ENCODE measurements around the gene DNAAF5. TPM values are rescaled to one million over a fixed set of nuclear protein-coding genes. Genes with fewer than 3 reads are reported as not detected.

DNAAF5 gene
- total and polyA plus RNA-seq, 9 of the 15 experiments (the other 6 are each of a cell fraction or from before 2014, with no cell fraction given): 3.1 to 69.7 (median 19.1) TPM

DNA sequence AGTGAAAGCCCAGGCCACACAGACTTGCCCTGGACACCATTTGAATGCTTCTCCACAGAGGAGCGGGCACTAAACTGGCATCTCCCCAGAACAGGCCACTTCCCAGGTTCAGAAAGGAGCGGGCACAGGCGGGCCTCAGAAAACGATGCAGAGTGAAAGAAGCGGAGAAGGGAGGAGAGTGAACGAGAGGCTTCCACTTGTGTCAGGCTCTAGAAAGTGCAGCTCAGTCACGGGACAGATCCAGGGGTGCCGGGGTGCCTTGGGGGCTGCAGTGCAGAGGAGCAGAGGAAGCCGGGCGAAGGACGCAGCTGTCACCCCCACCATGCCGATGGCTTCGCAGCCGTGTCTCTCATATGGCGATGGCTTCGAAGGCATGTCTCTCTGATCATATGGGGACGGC is 26.7 kb downstream of the DNAAF5 start (continued):
- TF ChIP-seq, protein P1, sequence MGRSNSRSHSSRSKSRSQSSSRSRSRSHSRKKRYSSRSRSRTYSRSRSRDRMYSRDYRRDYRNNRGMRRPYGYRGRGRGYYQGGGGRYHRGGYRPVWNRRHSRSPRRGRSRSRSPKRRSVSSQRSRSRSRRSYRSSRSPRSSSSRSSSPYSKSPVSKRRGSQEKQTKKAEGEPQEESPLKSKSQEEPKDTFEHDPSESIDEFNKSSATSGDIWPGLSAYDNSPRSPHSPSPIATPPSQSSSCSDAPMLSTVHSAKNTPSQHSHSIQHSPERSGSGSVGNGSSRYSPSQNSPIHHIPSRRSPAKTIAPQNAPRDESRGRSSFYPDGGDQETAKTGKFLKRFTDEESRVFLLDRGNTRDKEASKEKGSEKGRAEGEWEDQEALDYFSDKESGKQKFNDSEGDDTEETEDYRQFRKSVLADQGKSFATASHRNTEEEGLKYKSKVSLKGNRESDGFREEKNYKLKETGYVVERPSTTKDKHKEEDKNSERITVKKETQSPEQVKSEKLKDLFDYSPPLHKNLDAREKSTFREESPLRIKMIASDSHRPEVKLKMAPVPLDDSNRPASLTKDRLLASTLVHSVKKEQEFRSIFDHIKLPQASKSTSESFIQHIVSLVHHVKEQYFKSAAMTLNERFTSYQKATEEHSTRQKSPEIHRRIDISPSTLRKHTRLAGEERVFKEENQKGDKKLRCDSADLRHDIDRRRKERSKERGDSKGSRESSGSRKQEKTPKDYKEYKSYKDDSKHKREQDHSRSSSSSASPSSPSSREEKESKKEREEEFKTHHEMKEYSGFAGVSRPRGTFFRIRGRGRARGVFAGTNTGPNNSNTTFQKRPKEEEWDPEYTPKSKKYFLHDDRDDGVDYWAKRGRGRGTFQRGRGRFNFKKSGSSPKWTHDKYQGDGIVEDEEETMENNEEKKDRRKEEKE (IDR thresholded peaks at IDR 0.05; ENCODE audit: borderline replicate concordance in 1 of 2, control insufficient read depth in 1 of 2, low read depth in 2 of 2, low read length in 1 of 2): no peak
- TF ChIP-seq TRIM28 (IDR thresholded peaks at IDR 0.05) (no peak), ZNF253 (CRISPR knock-in tag; conservative IDR thresholded peaks at IDR 0.05) (no peak)
- TF ChIP-seq, protein P2, sequence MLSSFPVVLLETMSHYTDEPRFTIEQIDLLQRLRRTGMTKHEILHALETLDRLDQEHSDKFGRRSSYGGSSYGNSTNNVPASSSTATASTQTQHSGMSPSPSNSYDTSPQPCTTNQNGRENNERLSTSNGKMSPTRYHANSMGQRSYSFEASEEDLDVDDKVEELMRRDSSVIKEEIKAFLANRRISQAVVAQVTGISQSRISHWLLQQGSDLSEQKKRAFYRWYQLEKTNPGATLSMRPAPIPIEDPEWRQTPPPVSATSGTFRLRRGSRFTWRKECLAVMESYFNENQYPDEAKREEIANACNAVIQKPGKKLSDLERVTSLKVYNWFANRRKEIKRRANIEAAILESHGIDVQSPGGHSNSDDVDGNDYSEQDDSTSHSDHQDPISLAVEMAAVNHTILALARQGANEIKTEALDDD (IDR thresholded peaks at IDR 0.05): no peak

DNA sequence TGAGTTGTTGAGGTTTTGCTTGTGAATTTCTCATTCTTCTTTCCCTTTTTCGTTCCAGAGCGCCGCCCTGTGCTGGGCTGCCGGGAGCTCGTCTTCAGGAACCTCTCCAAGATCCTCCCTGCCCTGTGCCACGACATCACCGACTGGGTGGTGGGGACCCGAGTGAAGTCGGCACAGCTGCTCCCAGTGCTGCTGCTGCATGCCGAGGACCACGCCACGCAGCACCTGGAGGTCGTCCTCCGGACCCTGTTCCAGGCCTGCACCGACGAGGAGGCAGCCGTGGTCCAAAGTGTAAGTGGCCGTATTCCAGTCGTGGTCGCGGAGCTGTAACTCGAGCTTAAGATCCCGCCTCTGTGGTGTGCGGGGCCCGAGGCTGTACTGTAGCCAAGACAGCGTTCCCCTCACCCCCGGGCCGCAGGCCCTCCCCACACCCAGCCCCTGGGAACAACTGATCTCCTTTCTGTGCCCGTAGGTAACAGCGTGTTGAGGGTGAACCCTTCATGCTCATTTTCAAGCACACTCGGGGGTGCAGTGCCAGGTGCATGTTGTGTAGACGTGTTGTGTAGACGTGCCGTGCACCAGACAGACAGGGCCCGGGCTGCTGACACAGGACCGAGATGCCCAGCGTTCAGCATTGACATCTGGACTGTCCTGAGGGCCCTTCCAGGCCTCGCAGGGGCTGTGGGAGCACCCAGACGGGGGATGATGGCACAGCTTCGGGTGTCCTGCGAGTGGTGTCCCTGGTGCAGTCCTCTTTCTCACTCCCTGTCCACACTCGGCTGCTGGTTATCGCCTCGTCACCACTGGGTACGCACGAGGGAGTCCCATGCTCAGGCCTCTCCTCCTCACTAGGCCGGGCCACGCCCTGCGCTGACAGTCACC is 28.3 kb downstream of the DNAAF5 start:
- H3K27ac ChIP-seq (ENCODE audit: extremely low read depth, low read depth, low read length): no peak overlapping the region
- H4K20me1 ChIP-seq (replicated peaks; ENCODE audit: control insufficient read depth, insufficient read depth, low read length): no peaks in the 10 kb centered on the region
- no peak for ATAC-seq
- no peaks in the 10 kb centered on the region for H3K27me3 ChIP-seq (ENCODE audit: control insufficient read depth in 2 of 2, insufficient read depth in 2 of 2, low read length in 2 of 2)
- H3K36me3 ChIP-seq (ENCODE audit: control insufficient read depth, insufficient read depth, low read length): peaks cover 86% of the 10 kb centered on the region; the same call in 2 of the 3 replicates
- in situ Hi-C loops (cut with MboI): no loop called here
- peaks cover 9% of the 10 kb centered on the region; the same call in 2 of the 3 replicates for H3K79me2 ChIP-seq (ENCODE audit: control insufficient read depth, insufficient read depth, low read length)
- no peak overlapping the region for H2AFZ ChIP-seq (ENCODE audit: low read depth, low read length)
- DNase-seq (ENCODE audit: extremely low read depth in 1 of 4, low spot score in 3 of 4): no peak
- WGBS (ENCODE audit: insufficient coverage, low coverage, missing lambda C conversion rate): 97% methylated on average over 24 of the region's 49 CpGs
- no peak overlapping the region for H3K4me2 ChIP-seq (ENCODE audit: insufficient read depth, low read length)
- BruUV-seq (replicated peaks): no TSS peak
- TF ChIP-seq CHD4 (IDR thresholded peaks at IDR 0.05; ENCODE audit: insufficient read depth, insufficient replicate concordance, low read depth, low read length, poor library complexity, severe bottlenecking) (no peak), RFX5 (IDR thresholded peaks at IDR 0.05; ENCODE audit: low read depth, low read length) (no peak), ZNF23 (CRISPR knock-in tag; IDR thresholded peaks at IDR 0.05) (no peak), ESRRA (IDR thresholded peaks at IDR 0.05; ENCODE audit: borderline replicate concordance, low read depth) (no peak), NR2F6 (CRISPR knock-in tag; IDR thresholded peaks at IDR 0.05) (no peak)
- TF ChIP-seq, protein P3, sequence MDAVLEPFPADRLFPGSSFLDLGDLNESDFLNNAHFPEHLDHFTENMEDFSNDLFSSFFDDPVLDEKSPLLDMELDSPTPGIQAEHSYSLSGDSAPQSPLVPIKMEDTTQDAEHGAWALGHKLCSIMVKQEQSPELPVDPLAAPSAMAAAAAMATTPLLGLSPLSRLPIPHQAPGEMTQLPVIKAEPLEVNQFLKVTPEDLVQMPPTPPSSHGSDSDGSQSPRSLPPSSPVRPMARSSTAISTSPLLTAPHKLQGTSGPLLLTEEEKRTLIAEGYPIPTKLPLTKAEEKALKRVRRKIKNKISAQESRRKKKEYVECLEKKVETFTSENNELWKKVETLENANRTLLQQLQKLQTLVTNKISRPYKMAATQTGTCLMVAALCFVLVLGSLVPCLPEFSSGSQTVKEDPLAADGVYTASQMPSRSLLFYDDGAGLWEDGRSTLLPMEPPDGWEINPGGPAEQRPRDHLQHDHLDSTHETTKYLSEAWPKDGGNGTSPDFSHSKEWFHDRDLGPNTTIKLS (IDR thresholded peaks at IDR 0.05; ENCODE audit: borderline replicate concordance, low read depth): no peak
- TF ChIP-seq, protein P4, sequence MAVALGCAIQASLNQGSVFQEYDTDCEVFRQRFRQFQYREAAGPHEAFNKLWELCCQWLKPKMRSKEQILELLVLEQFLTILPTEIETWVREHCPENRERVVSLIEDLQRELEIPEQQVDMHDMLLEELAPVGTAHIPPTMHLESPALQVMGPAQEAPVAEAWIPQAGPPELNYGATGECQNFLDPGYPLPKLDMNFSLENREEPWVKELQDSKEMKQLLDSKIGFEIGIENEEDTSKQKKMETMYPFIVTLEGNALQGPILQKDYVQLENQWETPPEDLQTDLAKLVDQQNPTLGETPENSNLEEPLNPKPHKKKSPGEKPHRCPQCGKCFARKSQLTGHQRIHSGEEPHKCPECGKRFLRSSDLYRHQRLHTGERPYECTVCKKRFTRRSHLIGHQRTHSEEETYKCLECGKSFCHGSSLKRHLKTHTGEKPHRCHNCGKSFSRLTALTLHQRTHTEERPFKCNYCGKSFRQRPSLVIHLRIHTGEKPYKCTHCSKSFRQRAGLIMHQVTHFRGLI (CRISPR knock-in tag; IDR thresholded peaks at IDR 0.05): no peak
- FAIRE-seq: no peak
- H3K4me3 ChIP-seq: no peak overlapping the region
- 0 out of 2 replicates have a peak, but pooled peaks cover 3% of the 10 kb centered on the region for H3K9me3 ChIP-seq (replicated peaks; ENCODE audit: control insufficient read depth, insufficient read depth, low read depth, low read length)
- POLR2A ChIA-PET: no interaction called here
- H3K9me1 ChIP-seq (ENCODE audit: control insufficient read depth, insufficient read depth, low read length): no peaks in the 10 kb centered on the region
- H3K4me1 ChIP-seq (replicated peaks in 1 of 2; ENCODE audit: control insufficient read depth in 2 of 2, insufficient read depth in 2 of 2, low read length in 2 of 2): peaks cover 0 to 12% of the 10 kb centered on the region in 2 experiments; a peak in 2 of 5 replicates
- CTCF ChIA-PET (ENCODE audit: low intra/inter-chr PET ratio): no interaction called here
- intact Hi-C loops (cut with micrococcal nuclease): no loop called here
- H3K9ac ChIP-seq (ENCODE audit: insufficient read depth in 1 of 2, low read depth in 2 of 2, low read length in 2 of 2): no peak overlapping the region

Data from K562 (cell line).